HG03469 (cell line): ENCODE measurements around the gene PEAK1.

ENCODE experiments used
- ATAC-seq: cut with Tn5 transposase; IDR thresholded peaks from one replicate; pipeline ENCODE4 v1.9.1; 2021; ENCODE audit warnings: mild to moderate bottlenecking, moderate library complexity, moderate number of reproducible peaks; ENCODE audit not compliant: unreplicated experiment

The PEAK1 gene

GRCh38 chr15:77419836-77420609 is at the start of gene PEAK1:
Gene PEAK1, minus strand, starts transcription at chr15:77420104. Its CDS starts 238,178 bp downstream, at chr15:77181926.
- ATAC-seq = peak; percentile 70

- no peak for ATAC-seq
Observed at GRCh38 chr15:77468896-77469295, 49.0 kb upstream of the PEAK1 start.

- no peak for ATAC-seq
Observed at GRCh38 chr15:77466521-77466920, 46.6 kb upstream of the PEAK1 start.

- ATAC-seq = no peak
Observed at GRCh38 chr15:77464129-77464865, 44.4 kb upstream of the PEAK1 start.

GRCh38 chr15:77461486-77461885 is 41.6 kb upstream of the PEAK1 start:
- ATAC-seq = no peak

GRCh38 chr15:77459031-77459430 is 39.1 kb upstream of the PEAK1 start:
- no peak for ATAC-seq

GRCh38 chr15:77457905-77458265 is 38.0 kb upstream of the PEAK1 start:
- no peak for ATAC-seq

- no peak for ATAC-seq
Observed at GRCh38 chr15:77457191-77457904, 37.4 kb upstream of the PEAK1 start.

GRCh38 chr15:77456746-77457145 is 36.8 kb upstream of the PEAK1 start:
- no peak for ATAC-seq

GRCh38 chr15:77455696-77456321 is 35.9 kb upstream of the PEAK1 start:
- ATAC-seq = no peak

- no peak for ATAC-seq
Observed at GRCh38 chr15:77454951-77455350, 35.0 kb upstream of the PEAK1 start.

GRCh38 chr15:77454265-77454664 is 34.4 kb upstream of the PEAK1 start:
- ATAC-seq = no peak

- no peak for ATAC-seq
Observed at GRCh38 chr15:77446840-77447390, 27.0 kb upstream of the PEAK1 start.

- ATAC-seq = no peak
Observed at GRCh38 chr15:77440378-77440999, 20.6 kb upstream of the PEAK1 start.

- no peak for ATAC-seq
Observed at GRCh38 chr15:77437264-77437663, 17.4 kb upstream of the PEAK1 start.

GRCh38 chr15:77436822-77437221 is 16.9 kb upstream of the PEAK1 start:
- no peak for ATAC-seq

- no peak for ATAC-seq
Observed at GRCh38 chr15:77430652-77431051, 10.7 kb upstream of the PEAK1 start.

GRCh38 chr15:77430213-77430612 is 10.3 kb upstream of the PEAK1 start:
- no peak for ATAC-seq

GRCh38 chr15:77426871-77427270 is 7.0 kb upstream of the PEAK1 start:
- ATAC-seq = no peak

GRCh38 chr15:77426377-77426776 is 6.5 kb upstream of the PEAK1 start:
- no peak for ATAC-seq
